ENCODE results near the gene BLOC1S6. TPM values are rescaled to one million over a fixed set of nuclear protein-coding genes. Genes with fewer than 3 reads are reported as not detected.

Gene BLOC1S6
- 28.6 and 40.1 TPM in 2 replicates for total RNA-seq (2014; rRNA removed)
- percentile 89 among the genes with signal in this experiment for Bru-seq, nascent RNA
- BruChase-seq, experiment 1, labeled RNA remaining after a 6-hour chase, result percentile 96 among the genes with signal in this experiment
- BruChase-seq, experiment 2, labeled RNA remaining after a 2-hour chase, result percentile 95 among the genes with signal in this experiment
- long read RNA-seq, full-length matches to known transcripts, result 53 of 57 reads
- long read RNA-seq, partial matches to known transcripts, result 3 of 57 reads
- long read RNA-seq, other reads (novel, unspliced or antisense), result 1 of 57 reads

GRCh38 chr15:45587095-45587862 is at the start of gene BLOC1S6:
TSS of gene BLOC1S6 (plus strand) at chr15:45587379. CDS start at chr15:45587444, 65 bp downstream.
- peak within 1 kb of the TSS; percentile 92 for H2AFZ ChIP-seq (ENCODE audit: low read length)
- ATAC-seq (peak; percentile 76), DNase-seq (peak; percentile 81)
- ChIA-PET POLR2A (ENCODE audit: unreplicated experiment) (interaction anchor here (0.6 to 0.8 kb wide), 3 partner anchors 9 to 51 kb away, joined by 3 to 4 read pairs (median 4); no protein-coding TSS in a partner anchor), CTCF (no interaction called here)
- peak within 1 kb of the TSS; percentile 93 for H3K27ac ChIP-seq (ENCODE audit: low read length)
- no peaks in the 10 kb centered on the region for H3K9me2 ChIP-seq (replicated peaks; ENCODE audit: low read length)
- no TSS peak for BruUV-seq (replicated peaks)
- H3K9me3 ChIP-seq (ENCODE audit: low read length), result no peaks in the 10 kb centered on the region
- peak within 1 kb of the TSS; percentile 96 for H3K4me2 ChIP-seq (ENCODE audit: low read length)
- intact Hi-C loops (cut with micrococcal nuclease), result loop anchor here (1.0 kb wide), 1 partner anchor 37 kb away; no protein-coding TSS in a partner anchor
- H3K27me3 ChIP-seq (ENCODE audit: low read length), result no peaks in the 10 kb centered on the region
- H3K9ac ChIP-seq (ENCODE audit: low read length), result peak within 1 kb of the TSS; percentile 98
- peak within 1 kb of the TSS; percentile 98 for H3K4me3 ChIP-seq (ENCODE audit: low read length)
- H3K79me2 ChIP-seq (ENCODE audit: low read length), result peaks cover 54% of the 10 kb centered on the region
- H3K4me1 ChIP-seq (ENCODE audit: insufficient read depth, low read length), result peaks cover 32% of the 10 kb centered on the region
- TF ChIP-seq EZH2phosphoT487 (IDR thresholded peaks at IDR 0.05; ENCODE audit: borderline replicate concordance, low read length) (no peak), EZH2 (IDR thresholded peaks at IDR 0.05; ENCODE audit: low read length, unreplicated experiment) (no peak), CTCF (conservative IDR thresholded peaks at IDR 0.05; ENCODE audit: low read depth, low read length) (no peak)
- no peaks in the 10 kb centered on the region for H3F3A ChIP-seq (ENCODE audit: low read length, unreplicated experiment)
- H4K20me1 ChIP-seq (ENCODE audit: low read length), result no peaks in the 10 kb centered on the region; the same call in 1 of the 2 replicates
- no peaks in the 10 kb centered on the region for H3K36me3 ChIP-seq (ENCODE audit: low read depth, low read length)

GRCh38 chr15:45539680-45540079 is 47.5 kb upstream of the BLOC1S6 start:
- Histone ChIP-seq H3K9ac (ENCODE audit: low read length) (no peak overlapping the region), H3K9me3 (ENCODE audit: low read length) (no peaks in the 10 kb centered on the region), H3K4me1 (ENCODE audit: insufficient read depth, low read length) (no peaks in the 10 kb centered on the region), H4K20me1 (ENCODE audit: low read length) (no peaks in the 10 kb centered on the region), H3K4me3 (ENCODE audit: low read length) (no peak overlapping the region), H2AFZ (ENCODE audit: low read length) (no peak overlapping the region), H3K27me3 (ENCODE audit: low read length) (no peaks in the 10 kb centered on the region), H3K4me2 (ENCODE audit: low read length) (no peak overlapping the region), H3K9me2 (replicated peaks; ENCODE audit: low read length) (no peaks in the 10 kb centered on the region), H3K27ac (ENCODE audit: low read length) (peak overlapping the region; percentile 41; the same call in 1 of the 2 replicates), H3K36me3 (ENCODE audit: low read depth, low read length) (no peaks in the 10 kb centered on the region), H3K79me2 (ENCODE audit: low read length) (no peaks in the 10 kb centered on the region), H3F3A (ENCODE audit: low read length, unreplicated experiment) (no peaks in the 10 kb centered on the region)
- POLR2A ChIA-PET (ENCODE audit: unreplicated experiment), result no interaction called here
- ATAC-seq (peak; percentile 70), DNase-seq (peak; percentile 49)
- CTCF ChIA-PET, result no interaction called here
- BruUV-seq (replicated peaks), result no TSS peak
- intact Hi-C loops (cut with micrococcal nuclease), result no loop called here
- TF ChIP-seq EZH2phosphoT487 (IDR thresholded peaks at IDR 0.05; ENCODE audit: borderline replicate concordance, low read length) (no peak), EZH2 (IDR thresholded peaks at IDR 0.05; ENCODE audit: low read length, unreplicated experiment) (no peak), CTCF (conservative IDR thresholded peaks at IDR 0.05; ENCODE audit: low read depth, low read length) (no peak)

Data from PC-3 (cell line).